Neural progenitor cell (in vitro differentiated cells): ENCODE results near the gene NUDT19. TPM values are rescaled to one million over a fixed set of nuclear protein-coding genes. Genes with fewer than 3 reads are reported as not detected.
"Not testable (repeated sequence)": the region's sequence is repeated elsewhere in the genome, so short reads cannot be mapped to it uniquely, and the experiment has no call there.

Experiments
- DNase-seq: peaks from one replicate; pipeline ENCODE4 v3.0.0-alpha.2; 2016; ENCODE audit warnings: low spot score
- H2AFZ ChIP-seq: fragments of 200-600 bp; sonication (generic); replicated peaks from 2 replicates; pipeline ENCODE4 v1.6.1; 2016; ENCODE audit warnings: antibody characterized with exemption
- H3F3A ChIP-seq: fragments of 200-600 bp; sonication (generic); 2 replicates; pipeline ENCODE4 v1.6.1; 2016; ENCODE audit warnings: antibody characterized with exemption, low read depth
- H3K27ac ChIP-seq: fragments of 200-600 bp; sonication (generic); 2 replicates; pipeline ENCODE4 v1.5.1; 2016; ENCODE audit warnings: mild to moderate bottlenecking
- H3K27me3 ChIP-seq: fragments of 200-600 bp; sonication (generic); 2 replicates; pipeline ENCODE4 v1.6.1; 2016; ENCODE audit warnings: mild to moderate bottlenecking, moderate library complexity
- H3K36me3 ChIP-seq: fragments of 200-600 bp; sonication (generic); 2 replicates; pipeline ENCODE4 v1.5.1; 2016
- H3K4me1 ChIP-seq: fragments of 200-600 bp; sonication (generic); 2 replicates; pipeline ENCODE4 v1.6.1; 2016; ENCODE audit warnings: mixed run types
- H3K4me2 ChIP-seq: fragments of 200-600 bp; sonication (generic); 2 replicates; pipeline ENCODE4 v1.6.1; 2016
- H3K4me3 ChIP-seq: fragments of 200-600 bp; sonication (generic); 2 replicates; pipeline ENCODE4 v1.5.1; 2016
- H3K79me2 ChIP-seq: fragments of 200-600 bp; sonication (generic); 2 replicates; pipeline ENCODE4 v1.6.1; 2016; ENCODE audit warnings: low read depth
- H3K9ac ChIP-seq: fragments of 200-600 bp; sonication (generic); 2 replicates; pipeline ENCODE4 v1.6.1; 2016
- H3K9me3 ChIP-seq: fragments of 200-600 bp; sonication (generic); 2 replicates; pipeline ENCODE4 v1.5.1; 2016; ENCODE audit warnings: low read depth
- H4K20me1 ChIP-seq: fragments of 200-600 bp; sonication (generic); 2 replicates; pipeline ENCODE4 v1.6.1; 2016; ENCODE audit warnings: low read depth
- H3K27ac Mint-ChIP-seq: 3 replicates; pipeline ENCODE4 v1.8.0; 2021; ENCODE audit warnings: mixed read lengths
- H3K27me3 Mint-ChIP-seq: 2 replicates; pipeline ENCODE4 v1.8.0; 2022; ENCODE audit warnings: low read depth, mild to moderate bottlenecking, inconsistent platforms, moderate library complexity, mixed read lengths; ENCODE audit not compliant: insufficient read depth
- H3K36me3 Mint-ChIP-seq: 3 replicates; pipeline ENCODE4 v1.8.0; 2021; ENCODE audit warnings: mixed read lengths
- H3K4me1 Mint-ChIP-seq: 3 replicates; pipeline ENCODE4 v1.8.0; 2021; ENCODE audit warnings: mixed read lengths
- H3K4me3 Mint-ChIP-seq: 3 replicates; pipeline ENCODE4 v1.8.0; 2021; ENCODE audit warnings: mild to moderate bottlenecking, moderate library complexity, mixed read lengths
- H3K9me3 Mint-ChIP-seq: 3 replicates; pipeline ENCODE4 v1.8.0; 2020; ENCODE audit warnings: mixed read lengths
- EZH2 ChIP-seq: fragments of 200-600 bp; sonication (generic); IDR thresholded peaks from 2 replicates; pipeline ENCODE4 v1.6.1; 2017; ENCODE audit warnings: antibody characterized with exemption, mild to moderate bottlenecking, moderate library complexity
- EZH2phosphoT487 ChIP-seq: fragments of 200-600 bp; sonication (generic); IDR thresholded peaks from 2 replicates; pipeline ENCODE4 v1.6.1; 2017; ENCODE audit warnings: antibody characterized with exemption
- total RNA-seq: library from RNA; depleted of rRNA; stranded (reverse); fragments of >200 nt; gene quantifications from 2 replicates; pipeline ENCODE4 v1.2.3, GENCODE V29; 2015; ENCODE audit warnings: low replicate concordance
- TF ChIP-seq, protein P1 (sequence below): fragments of 200-600 bp; sonication (generic); IDR thresholded peaks from 2 replicates; pipeline ENCODE4 v1.5.1; 2017; ENCODE audit warnings: antibody characterized with exemption, mild to moderate bottlenecking

Gene NUDT19
- total RNA-seq, 1 donor from 2014 or later = 4.4 TPM

DNA sequence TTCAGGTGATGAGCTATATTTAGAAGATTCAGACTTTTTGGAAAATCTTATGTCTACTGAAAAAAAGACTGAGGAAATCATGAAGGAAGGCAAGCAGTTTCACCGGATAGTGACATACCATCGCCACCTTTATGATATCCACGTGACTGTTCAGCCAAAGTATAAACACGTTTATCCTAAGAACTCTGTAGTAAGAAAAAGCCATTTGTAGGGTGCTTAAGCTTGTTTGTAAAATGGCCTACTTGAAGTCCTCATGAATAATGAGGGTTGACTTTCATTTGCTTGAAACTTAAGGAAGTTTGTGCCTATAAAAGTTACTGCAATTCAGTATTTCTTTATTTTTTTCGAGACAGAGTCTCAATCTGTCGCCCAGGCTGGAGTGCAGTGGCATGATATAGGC, 20.1 kb downstream of the NUDT19 start:
- H3K36me3 ChIP-seq = no peaks in the 10 kb centered on the region
- Mint-ChIP-seq H3K4me1 (peaks cover 2% of the 10 kb centered on the region), H3K27me3 (peaks cover 2% of the 10 kb centered on the region), H3K9me3 (peaks cover 4% of the 10 kb centered on the region), H3K27ac (no peak overlapping the region), H3K4me3 (no peak overlapping the region), H3K36me3 (peaks cover 4% of the 10 kb centered on the region)
- H4K20me1 ChIP-seq = no peaks in the 10 kb centered on the region
- no peak for TF ChIP-seq EZH2
- TF ChIP-seq, protein P1, sequence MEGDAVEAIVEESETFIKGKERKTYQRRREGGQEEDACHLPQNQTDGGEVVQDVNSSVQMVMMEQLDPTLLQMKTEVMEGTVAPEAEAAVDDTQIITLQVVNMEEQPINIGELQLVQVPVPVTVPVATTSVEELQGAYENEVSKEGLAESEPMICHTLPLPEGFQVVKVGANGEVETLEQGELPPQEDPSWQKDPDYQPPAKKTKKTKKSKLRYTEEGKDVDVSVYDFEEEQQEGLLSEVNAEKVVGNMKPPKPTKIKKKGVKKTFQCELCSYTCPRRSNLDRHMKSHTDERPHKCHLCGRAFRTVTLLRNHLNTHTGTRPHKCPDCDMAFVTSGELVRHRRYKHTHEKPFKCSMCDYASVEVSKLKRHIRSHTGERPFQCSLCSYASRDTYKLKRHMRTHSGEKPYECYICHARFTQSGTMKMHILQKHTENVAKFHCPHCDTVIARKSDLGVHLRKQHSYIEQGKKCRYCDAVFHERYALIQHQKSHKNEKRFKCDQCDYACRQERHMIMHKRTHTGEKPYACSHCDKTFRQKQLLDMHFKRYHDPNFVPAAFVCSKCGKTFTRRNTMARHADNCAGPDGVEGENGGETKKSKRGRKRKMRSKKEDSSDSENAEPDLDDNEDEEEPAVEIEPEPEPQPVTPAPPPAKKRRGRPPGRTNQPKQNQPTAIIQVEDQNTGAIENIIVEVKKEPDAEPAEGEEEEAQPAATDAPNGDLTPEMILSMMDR = no peak
- TF ChIP-seq EZH2phosphoT487 = no peak
- no peak overlapping the region for H3K4me2 ChIP-seq
- no peaks in the 10 kb centered on the region for H3F3A ChIP-seq
- no peak overlapping the region for H3K27ac ChIP-seq
- no peaks in the 10 kb centered on the region for H3K27me3 ChIP-seq
- H3K9ac ChIP-seq = no peak overlapping the region
- H3K79me2 ChIP-seq = no peaks in the 10 kb centered on the region
- no peaks in the 10 kb centered on the region for H3K9me3 ChIP-seq
- DNase-seq = no peak
- H2AFZ ChIP-seq = no peak overlapping the region
- no peaks in the 10 kb centered on the region for H3K4me1 ChIP-seq
- H3K4me3 ChIP-seq = no peak overlapping the region

DNA sequence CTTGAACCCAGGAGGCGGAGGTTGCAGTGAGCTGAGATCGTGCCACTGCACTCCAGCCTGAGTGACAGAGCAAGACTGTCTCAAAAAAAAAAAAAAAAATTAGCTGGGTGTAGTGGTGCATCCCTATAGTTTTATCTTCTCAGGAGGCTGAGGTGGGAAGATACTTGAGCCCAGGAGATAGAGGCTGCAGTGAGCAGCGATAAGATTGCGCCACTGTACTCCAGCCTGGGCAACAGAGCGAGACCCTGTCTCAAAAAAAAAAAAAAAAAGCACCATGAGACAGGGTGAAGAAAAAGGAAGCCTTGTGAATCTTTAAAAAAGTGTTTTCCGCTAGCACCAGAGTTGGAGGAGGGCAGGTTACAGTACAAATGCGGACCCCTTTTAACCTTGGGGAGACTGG, 24.6 kb downstream of the NUDT19 start:
- not testable (repeated sequence) for H3K4me3 Mint-ChIP-seq, H3K4me1 ChIP-seq, H3K27ac ChIP-seq, H3K9ac ChIP-seq, DNase-seq, H3K9me3 ChIP-seq, H3K4me1 Mint-ChIP-seq, H4K20me1 ChIP-seq, H3K4me2 ChIP-seq, H2AFZ ChIP-seq, H3K36me3 ChIP-seq, H3K9me3 Mint-ChIP-seq, H3K27me3 Mint-ChIP-seq, H3K27me3 ChIP-seq, H3K79me2 ChIP-seq, H3K27ac Mint-ChIP-seq, H3K36me3 Mint-ChIP-seq, H3K4me3 ChIP-seq, H3F3A ChIP-seq

DNA sequence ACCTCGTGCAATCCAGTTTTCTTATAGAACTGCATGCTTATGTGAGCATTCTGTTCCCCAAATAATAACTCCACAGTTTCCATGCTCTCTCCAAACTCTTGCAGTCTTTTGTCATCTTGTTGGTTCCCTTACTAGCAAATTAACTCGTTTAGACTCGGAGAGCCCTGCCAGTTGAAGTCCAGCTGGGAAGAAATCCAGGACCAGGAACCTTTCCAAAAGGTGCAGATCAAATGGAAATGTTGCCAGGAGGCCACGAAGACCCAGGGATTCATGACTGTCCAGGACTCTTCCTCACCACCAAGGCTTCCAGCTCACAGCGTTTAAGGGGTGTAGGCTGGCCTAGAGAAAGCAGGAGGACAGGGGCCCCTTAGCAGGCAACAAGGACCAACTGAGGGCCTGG, 25.9 kb downstream of the NUDT19 start:
- Histone ChIP-seq H3K4me2 (no peak overlapping the region), H3K79me2 (no peaks in the 10 kb centered on the region), H2AFZ (no peak overlapping the region), H3F3A (no peaks in the 10 kb centered on the region), H3K9ac (no peak overlapping the region), H3K4me1 (no peaks in the 10 kb centered on the region), H3K4me3 (no peak overlapping the region), H4K20me1 (no peaks in the 10 kb centered on the region), H3K27ac (no peak overlapping the region), H3K36me3 (no peaks in the 10 kb centered on the region), H3K27me3 (no peaks in the 10 kb centered on the region), H3K9me3 (no peaks in the 10 kb centered on the region)
- peaks cover 3% of the 10 kb centered on the region for H3K36me3 Mint-ChIP-seq
- H3K27me3 Mint-ChIP-seq = peaks cover 5% of the 10 kb centered on the region
- H3K4me1 Mint-ChIP-seq = no peaks in the 10 kb centered on the region
- no peak for DNase-seq
- H3K9me3 Mint-ChIP-seq = peaks cover 2% of the 10 kb centered on the region
- TF ChIP-seq EZH2 = no peak
- no peak for TF ChIP-seq EZH2phosphoT487
- TF ChIP-seq, protein P1 = no peak
- no peak overlapping the region for H3K4me3 Mint-ChIP-seq
- no peak overlapping the region for H3K27ac Mint-ChIP-seq

DNA sequence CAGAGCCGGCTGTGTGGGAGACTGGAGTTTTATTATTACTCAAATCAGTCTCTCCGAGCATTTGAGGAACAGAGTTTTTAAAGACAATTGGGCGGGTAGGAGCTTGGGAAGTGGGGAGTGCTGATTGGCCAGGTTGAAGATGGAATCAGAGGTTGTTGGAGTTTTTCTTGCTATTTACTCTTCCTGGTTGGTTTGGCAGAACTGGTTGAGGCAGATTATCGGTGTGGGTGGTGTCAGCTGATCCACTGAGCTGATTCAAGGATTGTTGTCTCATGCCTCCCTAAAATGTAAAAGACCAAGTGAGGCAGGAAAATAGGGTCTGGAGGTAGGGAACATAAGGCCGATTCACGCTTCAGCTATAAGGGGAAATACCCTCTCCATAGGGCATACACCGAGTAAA, 26.7 kb downstream of the NUDT19 start:
- Mint-ChIP-seq H3K4me1 (no peaks in the 10 kb centered on the region), H3K4me3 (no peak overlapping the region)
- TF ChIP-seq EZH2phosphoT487 = no peak
- no peak for TF ChIP-seq EZH2
- TF ChIP-seq, protein P1 = no peak

More for the DNA sequence above, 26.7 kb downstream of the NUDT19 start:
- peaks cover 5% of the 10 kb centered on the region for H3K27me3 Mint-ChIP-seq
- Histone ChIP-seq H3K79me2 (no peaks in the 10 kb centered on the region), H3F3A (no peaks in the 10 kb centered on the region), H3K9me3 (no peaks in the 10 kb centered on the region), H3K9ac (no peak overlapping the region), H3K4me1 (no peaks in the 10 kb centered on the region), H3K27me3 (no peaks in the 10 kb centered on the region), H3K4me2 (no peak overlapping the region), H4K20me1 (no peaks in the 10 kb centered on the region), H3K4me3 (no peak overlapping the region), H3K27ac (no peak overlapping the region), H2AFZ (no peak overlapping the region), H3K36me3 (no peaks in the 10 kb centered on the region)
- H3K36me3 Mint-ChIP-seq = peaks cover 3% of the 10 kb centered on the region
- peaks cover 2% of the 10 kb centered on the region for H3K9me3 Mint-ChIP-seq
- no peak overlapping the region for H3K27ac Mint-ChIP-seq
- DNase-seq = no peak
